GM19043 (cell line): ENCODE results near the gene PHACTR2.
"Not testable (repeated sequence)": the region's sequence is repeated elsewhere in the genome, so short reads cannot be mapped to it uniquely, and the experiment has no call there.

Experiments used
- ATAC-seq: cut with Tn5 transposase; IDR thresholded peaks from one replicate; pipeline ENCODE4 v1.9.1; 2021; ENCODE audit warnings: low read depth; ENCODE audit not compliant: unreplicated experiment

Gene PHACTR2

GRCh38 chr6:143844006-143844405 lies 166.2 kb downstream of the PHACTR2 start:
- ATAC-seq = no peak

GRCh38 chr6:143845033-143845432 lies 167.3 kb downstream of the PHACTR2 start:
- ATAC-seq = no peak

- not testable (repeated sequence) for ATAC-seq
Observed at GRCh38 chr6:143851706-143852105, 173.9 kb downstream of the PHACTR2 start.

- ATAC-seq = not testable (repeated sequence)
Observed at GRCh38 chr6:143855057-143855456, 177.3 kb downstream of the PHACTR2 start.

- ATAC-seq = not testable (repeated sequence)
Observed at GRCh38 chr6:143856762-143857161, 179.0 kb downstream of the PHACTR2 start.

GRCh38 chr6:143857651-143858050 lies 179.9 kb downstream of the PHACTR2 start:
- ATAC-seq = no peak

- ATAC-seq = no peak
Observed at GRCh38 chr6:143859891-143860660, 182.3 kb downstream of the PHACTR2 start.

GRCh38 chr6:143863771-143864170 lies 186.0 kb downstream of the PHACTR2 start:
- no peak for ATAC-seq

- ATAC-seq = no peak
Observed at GRCh38 chr6:143864234-143864633, 186.5 kb downstream of the PHACTR2 start, which contains the start of gene ZC2HC1B. Gene ZC2HC1B, plus strand, starts transcription at chr6:143864474. Its CDS starts 66 bp downstream, at chr6:143864540.

- no peak for ATAC-seq
Observed at GRCh38 chr6:143867236-143867635, 189.5 kb downstream of the PHACTR2 start.

GRCh38 chr6:143868808-143869207 lies 191.0 kb downstream of the PHACTR2 start:
- ATAC-seq = not testable (repeated sequence)

- not testable (repeated sequence) for ATAC-seq
Observed at GRCh38 chr6:143871202-143871730, 193.5 kb downstream of the PHACTR2 start.

GRCh38 chr6:143872201-143872600 lies 194.4 kb downstream of the PHACTR2 start:
- ATAC-seq = peak; percentile 95

- not testable (repeated sequence) for ATAC-seq
Observed at GRCh38 chr6:143873600-143873999, 195.8 kb downstream of the PHACTR2 start.

- not testable (repeated sequence) for ATAC-seq
Observed at GRCh38 chr6:143874503-143874902, 196.7 kb downstream of the PHACTR2 start.

GRCh38 chr6:143877584-143878271 lies 200.0 kb downstream of the PHACTR2 start:
- no peak for ATAC-seq

GRCh38 chr6:143878272-143878760 lies 200.6 kb downstream of the PHACTR2 start:
- no peak for ATAC-seq

- no peak for ATAC-seq
Observed at GRCh38 chr6:143880412-143880811, 202.6 kb downstream of the PHACTR2 start.
